ENCODE measurements around the gene TSEN54. TPM values are rescaled to one million over a fixed set of nuclear protein-coding genes. Genes with fewer than 3 reads are reported as not detected.

The TSEN54 gene
- total and polyA plus RNA-seq, 2 donors: 36.3 to 91.0 TPM

- Histone ChIP-seq H3K27me3 (ENCODE audit: control insufficient read depth in 2 of 2, insufficient read depth in 1 of 2, low read length in 1 of 2) (no peaks in the 10 kb centered on the region), H3K27ac (ENCODE audit: low read depth in 1 of 2, low read length in 1 of 2) (no peak overlapping the region), H3K4me1 (ENCODE audit: control insufficient read depth in 2 of 2, insufficient read depth in 2 of 2, low read length in 2 of 2) (no peaks in the 10 kb centered on the region), H3K36me3 (ENCODE audit: control insufficient read depth in 2 of 2, insufficient read depth in 2 of 2, low read length in 1 of 2) (peaks cover 0 to 3% of the 10 kb centered on the region in 2 donors), H3K4me3 (ENCODE audit: low read length in 2 of 2) (no peak overlapping the region), H3K9me3 (ENCODE audit: control insufficient read depth in 2 of 2, insufficient read depth in 1 of 2, low read length in 1 of 2) (no peaks in the 10 kb centered on the region)
- no peak for DNase-seq (ENCODE audit: low read depth in 6 of 9, low spot score in 9 of 9)
- 93% methylated on average over 5 of the region's 5 CpGs for WGBS
Measured at GRCh38 chr17:75561927-75562603, 45.7 kb downstream of the TSEN54 start.

- peaks cover 0 to 3% of the 10 kb centered on the region in 2 donors for H3K36me3 ChIP-seq (ENCODE audit: control insufficient read depth in 2 of 2, insufficient read depth in 2 of 2, low read length in 1 of 2)
- 94% methylated on average over 28 of the region's 28 CpGs for WGBS
- DNase-seq (ENCODE audit: low read depth in 6 of 9, low spot score in 9 of 9): no peak
Measured at GRCh38 chr17:75563063-75563758, 46.9 kb downstream of the TSEN54 start.

GRCh38 chr17:75564195-75564594 is 47.9 kb downstream of the TSEN54 start:
- Histone ChIP-seq H3K36me3 (ENCODE audit: control insufficient read depth in 2 of 2, insufficient read depth in 2 of 2, low read length in 1 of 2) (peaks cover 0 to 3% of the 10 kb centered on the region in 2 donors), H3K27ac (ENCODE audit: low read depth in 1 of 2, low read length in 1 of 2) (no peak overlapping the region), H3K9me3 (ENCODE audit: control insufficient read depth in 2 of 2, insufficient read depth in 1 of 2, low read length in 1 of 2) (no peaks in the 10 kb centered on the region), H3K27me3 (ENCODE audit: control insufficient read depth in 2 of 2, insufficient read depth in 1 of 2, low read length in 1 of 2) (no peaks in the 10 kb centered on the region), H3K4me3 (ENCODE audit: low read length in 2 of 2) (no peak overlapping the region), H3K4me1 (ENCODE audit: control insufficient read depth in 2 of 2, insufficient read depth in 2 of 2, low read length in 2 of 2) (no peaks in the 10 kb centered on the region)
- DNase-seq (ENCODE audit: low read depth in 6 of 9, low spot score in 9 of 9): no peak
- 98% methylated on average over 11 of the region's 11 CpGs for WGBS

More at GRCh38 chr17:75563063-75563758, 46.9 kb downstream of the TSEN54 start:
- H3K27me3 ChIP-seq (ENCODE audit: control insufficient read depth in 2 of 2, insufficient read depth in 1 of 2, low read length in 1 of 2): no peaks in the 10 kb centered on the region
- H3K9me3 ChIP-seq (ENCODE audit: control insufficient read depth in 2 of 2, insufficient read depth in 1 of 2, low read length in 1 of 2): no peaks in the 10 kb centered on the region
- H3K27ac ChIP-seq (ENCODE audit: low read depth in 1 of 2, low read length in 1 of 2): no peak overlapping the region
- no peaks in the 10 kb centered on the region for H3K4me1 ChIP-seq (ENCODE audit: control insufficient read depth in 2 of 2, insufficient read depth in 2 of 2, low read length in 2 of 2)
- no peak overlapping the region for H3K4me3 ChIP-seq (ENCODE audit: low read length in 2 of 2)

- 79% methylated on average over 7 of the region's 7 CpGs for WGBS
- no peak overlapping the region for H3K27ac ChIP-seq (ENCODE audit: low read depth in 1 of 2, low read length in 1 of 2)
Measured at GRCh38 chr17:75565066-75565465, 48.7 kb downstream of the TSEN54 start.

GRCh38 chr17:75565618-75566017 is 49.3 kb downstream of the TSEN54 start:
- Histone ChIP-seq H3K27me3 (ENCODE audit: control insufficient read depth in 2 of 2, insufficient read depth in 1 of 2, low read length in 1 of 2) (no peaks in the 10 kb centered on the region), H3K9me3 (ENCODE audit: control insufficient read depth in 2 of 2, insufficient read depth in 1 of 2, low read length in 1 of 2) (no peaks in the 10 kb centered on the region), H3K4me3 (ENCODE audit: low read length in 2 of 2) (no peak overlapping the region), H3K4me1 (ENCODE audit: control insufficient read depth in 2 of 2, insufficient read depth in 2 of 2, low read length in 2 of 2) (peaks cover 0 to 1% of the 10 kb centered on the region in 2 donors), H3K27ac (ENCODE audit: low read depth in 1 of 2, low read length in 1 of 2) (no peak overlapping the region), H3K36me3 (ENCODE audit: control insufficient read depth in 2 of 2, insufficient read depth in 2 of 2, low read length in 1 of 2) (peaks cover 0 to 3% of the 10 kb centered on the region in 2 donors)
- DNase-seq (ENCODE audit: low read depth in 6 of 9, low spot score in 9 of 9): no peak
- 92% methylated on average over 6 of the region's 6 CpGs for WGBS

More at GRCh38 chr17:75565066-75565465, 48.7 kb downstream of the TSEN54 start:
- Histone ChIP-seq H3K9me3 (ENCODE audit: control insufficient read depth in 2 of 2, insufficient read depth in 1 of 2, low read length in 1 of 2) (no peaks in the 10 kb centered on the region), H3K4me3 (ENCODE audit: low read length in 2 of 2) (no peak overlapping the region), H3K27me3 (ENCODE audit: control insufficient read depth in 2 of 2, insufficient read depth in 1 of 2, low read length in 1 of 2) (no peaks in the 10 kb centered on the region), H3K36me3 (ENCODE audit: control insufficient read depth in 2 of 2, insufficient read depth in 2 of 2, low read length in 1 of 2) (peaks cover 0 to 3% of the 10 kb centered on the region in 2 donors), H3K4me1 (ENCODE audit: control insufficient read depth in 2 of 2, insufficient read depth in 2 of 2, low read length in 2 of 2) (no peaks in the 10 kb centered on the region)
- DNase-seq (ENCODE audit: low read depth in 6 of 9, low spot score in 9 of 9): no peak

GRCh38 chr17:75566416-75566815 is 50.1 kb downstream of the TSEN54 start:
- no peak overlapping the region for H3K27ac ChIP-seq (ENCODE audit: low read depth in 1 of 2, low read length in 1 of 2)
- DNase-seq (ENCODE audit: low read depth in 6 of 9, low spot score in 9 of 9): no peak
- no peaks in the 10 kb centered on the region for H3K9me3 ChIP-seq (ENCODE audit: control insufficient read depth in 2 of 2, insufficient read depth in 1 of 2, low read length in 1 of 2)
- H3K4me1 ChIP-seq (ENCODE audit: control insufficient read depth in 2 of 2, insufficient read depth in 2 of 2, low read length in 2 of 2): peaks cover 0 to 9% of the 10 kb centered on the region in 2 donors
- H3K36me3 ChIP-seq (ENCODE audit: control insufficient read depth in 2 of 2, insufficient read depth in 2 of 2, low read length in 1 of 2): peaks cover 0 to 3% of the 10 kb centered on the region in 2 donors
- H3K27me3 ChIP-seq (ENCODE audit: control insufficient read depth in 2 of 2, insufficient read depth in 1 of 2, low read length in 1 of 2): no peaks in the 10 kb centered on the region
- WGBS: 80% methylated on average over 6 of the region's 6 CpGs
- no peak overlapping the region for H3K4me3 ChIP-seq (ENCODE audit: low read length in 2 of 2)

- 91% methylated on average over 5 of the region's 5 CpGs for whole genome bisulfite sequencing
- DNase-seq (ENCODE audit: low read depth in 6 of 9, low spot score in 9 of 9): no peak
- Histone ChIP-seq H3K36me3 (ENCODE audit: control insufficient read depth in 2 of 2, insufficient read depth in 2 of 2, low read length in 1 of 2) (peaks cover 0 to 3% of the 10 kb centered on the region in 2 donors), H3K4me1 (ENCODE audit: control insufficient read depth in 2 of 2, insufficient read depth in 2 of 2, low read length in 2 of 2) (peaks cover 0 to 10% of the 10 kb centered on the region in 2 donors), H3K4me3 (ENCODE audit: low read length in 2 of 2) (no peak overlapping the region), H3K27me3 (ENCODE audit: control insufficient read depth in 2 of 2, insufficient read depth in 1 of 2, low read length in 1 of 2) (no peaks in the 10 kb centered on the region), H3K27ac (ENCODE audit: low read depth in 1 of 2, low read length in 1 of 2) (no peak overlapping the region), H3K9me3 (ENCODE audit: control insufficient read depth in 2 of 2, insufficient read depth in 1 of 2, low read length in 1 of 2) (no peaks in the 10 kb centered on the region)
Measured at GRCh38 chr17:75566834-75567233, 50.5 kb downstream of the TSEN54 start.

- 97% methylated on average over 31 of the region's 31 CpGs for WGBS
Measured at GRCh38 chr17:75568412-75569255, 52.3 kb downstream of the TSEN54 start.

More at GRCh38 chr17:75568412-75569255, 52.3 kb downstream of the TSEN54 start:
- DNase-seq (ENCODE audit: low read depth in 6 of 9, low spot score in 9 of 9): no peak
- H3K4me3 ChIP-seq (ENCODE audit: low read length in 2 of 2): no peak overlapping the region
- peaks cover 0 to 10% of the 10 kb centered on the region in 2 donors for H3K4me1 ChIP-seq (ENCODE audit: control insufficient read depth in 2 of 2, insufficient read depth in 2 of 2, low read length in 2 of 2)
- H3K27me3 ChIP-seq (ENCODE audit: control insufficient read depth in 2 of 2, insufficient read depth in 1 of 2, low read length in 1 of 2): no peaks in the 10 kb centered on the region
- H3K27ac ChIP-seq (ENCODE audit: low read depth in 1 of 2, low read length in 1 of 2): no peak overlapping the region
- no peaks in the 10 kb centered on the region for H3K36me3 ChIP-seq (ENCODE audit: control insufficient read depth in 2 of 2, insufficient read depth in 2 of 2, low read length in 1 of 2)
- H3K9me3 ChIP-seq (ENCODE audit: control insufficient read depth in 2 of 2, insufficient read depth in 1 of 2, low read length in 1 of 2): no peaks in the 10 kb centered on the region

All from thymus (tissue), 11 donors.